ENCODE data around the gene CERS5. TPM values are rescaled to one million over a fixed set of nuclear protein-coding genes. Genes with fewer than 3 reads are reported as not detected.

CERS5 gene
- 55.6 TPM for total RNA-seq

GRCh38 chr12:50167049-50167828 lies at the start of gene CERS5:
Gene CERS5, minus strand, starts transcription at chr12:50167369. Its CDS starts 72 bp downstream, at chr12:50167297.
- DNase-seq (ENCODE audit: low spot score), result peak; percentile 99

GRCh38 chr12:50215033-50215432 lies 47.9 kb upstream of the CERS5 start:
- no peak for DNase-seq (ENCODE audit: low spot score)

- DNase-seq (ENCODE audit: low spot score), result no peak
Measured at GRCh38 chr12:50214018-50214417, 46.8 kb upstream of the CERS5 start.

- no peak for DNase-seq (ENCODE audit: low spot score)
Measured at GRCh38 chr12:50213439-50213838, 46.3 kb upstream of the CERS5 start.

- DNase-seq (ENCODE audit: low spot score), result no peak
Measured at GRCh38 chr12:50212071-50212467, 44.9 kb upstream of the CERS5 start.

- no peak for DNase-seq (ENCODE audit: low spot score)
Measured at GRCh38 chr12:50211392-50212070, 44.4 kb upstream of the CERS5 start.

- no peak for DNase-seq (ENCODE audit: low spot score)
Measured at GRCh38 chr12:50207424-50207823, 40.3 kb upstream of the CERS5 start.

- DNase-seq (ENCODE audit: low spot score), result no peak
Measured at GRCh38 chr12:50205648-50206047, 38.5 kb upstream of the CERS5 start.

- DNase-seq (ENCODE audit: low spot score), result no peak
Measured at GRCh38 chr12:50203691-50204090, 36.5 kb upstream of the CERS5 start.

GRCh38 chr12:50201987-50202521 lies 34.9 kb upstream of the CERS5 start:
- no peak for DNase-seq (ENCODE audit: low spot score)

- DNase-seq (ENCODE audit: low spot score), result no peak
Measured at GRCh38 chr12:50200552-50201273, 33.5 kb upstream of the CERS5 start.

GRCh38 chr12:50198829-50199228 lies 31.7 kb upstream of the CERS5 start:
- no peak for DNase-seq (ENCODE audit: low spot score)

GRCh38 chr12:50197297-50197727 lies 30.1 kb upstream of the CERS5 start:
- DNase-seq (ENCODE audit: low spot score), result no peak

GRCh38 chr12:50196537-50196936 lies 29.4 kb upstream of the CERS5 start:
- DNase-seq (ENCODE audit: low spot score), result no peak

GRCh38 chr12:50195832-50196231 lies 28.7 kb upstream of the CERS5 start:
- no peak for DNase-seq (ENCODE audit: low spot score)

- DNase-seq (ENCODE audit: low spot score), result no peak
Measured at GRCh38 chr12:50192908-50193307, 25.7 kb upstream of the CERS5 start.

- DNase-seq (ENCODE audit: low spot score), result no peak
Measured at GRCh38 chr12:50192236-50192635, 25.1 kb upstream of the CERS5 start.

GRCh38 chr12:50190859-50191258 lies 23.7 kb upstream of the CERS5 start:
- DNase-seq (ENCODE audit: low spot score), result no peak

- DNase-seq (ENCODE audit: low spot score), result no peak
Measured at GRCh38 chr12:50188875-50189575, 21.9 kb upstream of the CERS5 start.

GRCh38 chr12:50188241-50188781 lies 21.1 kb upstream of the CERS5 start:
- DNase-seq (ENCODE audit: low spot score), result no peak
